Stimulated activated CD4-positive, alpha-beta T cell treated with anti-CD3 and anti-CD28 coated beads, Interleukin-1b, Interleukin-23, amount 100 ng/mL, for 24 hours (primary cell): Measurements from ENCODE around the gene ATF4.
"Not testable (repeated sequence)": the region's sequence is repeated elsewhere in the genome, so short reads cannot be mapped to it uniquely, and the experiment has no call there.

Source experiments
- DNase-seq, 4 experiments: peaks; one replicate each; pipeline ENCODE4 v3.0.0-alpha.2; 2020; ENCODE audit warnings: low read depth in 4 of 4, low spot score in 1 of 4

The ATF4 gene

GRCh38 chr22:39510529-39511149, 9.7 kb upstream of the ATF4 start:
- no peak for DNase-seq

- no peak for DNase-seq
Observed at GRCh38 chr22:39511226-39511625, 9.1 kb upstream of the ATF4 start.

- no peak for DNase-seq
Observed at GRCh38 chr22:39512026-39512425, 8.3 kb upstream of the ATF4 start.

- DNase-seq, result no peak
Observed at GRCh38 chr22:39513791-39514190, 6.6 kb upstream of the ATF4 start.

GRCh38 chr22:39514373-39514973, 5.9 kb upstream of the ATF4 start:
- no peak for DNase-seq

GRCh38 chr22:39515266-39516050, 4.9 kb upstream of the ATF4 start:
- no peak for DNase-seq

GRCh38 chr22:39517470-39517869, 2.9 kb upstream of the ATF4 start:
- no peak for DNase-seq

GRCh38 chr22:39518144-39518786, 2.1 kb upstream of the ATF4 start:
- DNase-seq, result no peak

- no peak for DNase-seq
Observed at GRCh38 chr22:39518996-39519680, 1.2 kb upstream of the ATF4 start.

- peak; percentile 83 to 95 (median 93) for DNase-seq
Observed at GRCh38 chr22:39519681-39520225, 609 bp upstream of the ATF4 start.

- DNase-seq, result not testable (repeated sequence)
Observed at GRCh38 chr22:39521106-39521885, 934 bp downstream of the ATF4 start.

GRCh38 chr22:39522091-39522490, 1.7 kb downstream of the ATF4 start:
- DNase-seq, result not testable (repeated sequence)

- no peak for DNase-seq
Observed at GRCh38 chr22:39522567-39523300, 2.4 kb downstream of the ATF4 start.

- no peak for DNase-seq
Observed at GRCh38 chr22:39524089-39524752, 3.9 kb downstream of the ATF4 start.

- no peak for DNase-seq
Observed at GRCh38 chr22:39524753-39525657, 4.6 kb downstream of the ATF4 start.

GRCh38 chr22:39525658-39525975, 5.3 kb downstream of the ATF4 start:
- DNase-seq, result no peak

- DNase-seq, result no peak
Observed at GRCh38 chr22:39526736-39527171, 6.4 kb downstream of the ATF4 start.

- no peak for DNase-seq
Observed at GRCh38 chr22:39527481-39527961, 7.2 kb downstream of the ATF4 start.
